MM.1S (cell line): ENCODE measurements around the gene PLCH2.

Experiments
- DNase-seq: peaks from one replicate; pipeline ENCODE4 v3.0.0-alpha.2; 2015
- H2AFZ ChIP-seq: fragments of 300-600 bp; sonication (generic); 2 replicates; pipeline ENCODE4 v1.6.0; 2016; ENCODE audit warnings: antibody characterized with exemption, low read length
- H3F3A ChIP-seq: fragments of 300-600 bp; sonication (generic); 2 replicates; pipeline ENCODE4 v1.6.1; 2016; ENCODE audit warnings: mild to moderate bottlenecking, antibody characterized with exemption, low read length, moderate library complexity, mixed read lengths; ENCODE audit not compliant: insufficient read depth
- H3K27ac ChIP-seq: fragments of 300-600 bp; sonication (generic); 2 replicates; pipeline ENCODE4 v1.5.1; 2016; ENCODE audit warnings: mild to moderate bottlenecking, low read length
- H3K27me3 ChIP-seq: fragments of 300-600 bp; sonication (generic); replicated peaks from 2 replicates; pipeline ENCODE4 v1.6.0; 2016; ENCODE audit warnings: low read length; ENCODE audit not compliant: insufficient read depth
- H3K36me3 ChIP-seq: fragments of 300-600 bp; sonication (generic); replicated peaks from 2 replicates; pipeline ENCODE4 v1.6.1; 2016; ENCODE audit warnings: mild to moderate bottlenecking, low read length, mixed read lengths; ENCODE audit not compliant: insufficient read depth
- H3K4me1 ChIP-seq: fragments of 300-600 bp; sonication (generic); 2 replicates; pipeline ENCODE4 v1.6.1; 2016; ENCODE audit warnings: low read length, mixed read lengths
- H3K4me2 ChIP-seq: fragments of 300-600 bp; sonication (generic); 2 replicates; pipeline ENCODE4 v1.6.0; 2016; ENCODE audit warnings: low read depth, low read length
- H3K4me3 ChIP-seq: fragments of 300-600 bp; sonication (generic); 2 replicates; pipeline ENCODE4 v1.5.1; 2016; ENCODE audit warnings: low read length, mixed read lengths
- H3K79me2 ChIP-seq: fragments of 300-600 bp; sonication (generic); 2 replicates; pipeline ENCODE4 v1.6.1; 2016; ENCODE audit warnings: mixed run types, low read length, mixed read lengths
- H3K9ac ChIP-seq: fragments of 300-600 bp; sonication (generic); 2 replicates; pipeline ENCODE4 v1.6.1; 2016; ENCODE audit warnings: low read length, mixed read lengths
- H3K9me2 ChIP-seq: fragments of 300-600 bp; sonication (generic); replicated peaks from 2 replicates; pipeline ENCODE4 v1.6.1; 2016; ENCODE audit warnings: mild to moderate bottlenecking, low read length, mixed read lengths; ENCODE audit not compliant: insufficient read depth
- H3K9me3 ChIP-seq: fragments of 300-600 bp; sonication (generic); replicated peaks from 2 replicates; pipeline ENCODE4 v1.6.1; 2016; ENCODE audit warnings: mild to moderate bottlenecking, low read length, mixed read lengths; ENCODE audit not compliant: insufficient read depth
- H4K20me1 ChIP-seq: fragments of 300-600 bp; sonication (generic); 2 replicates; pipeline ENCODE4 v1.6.1; 2016; ENCODE audit warnings: mild to moderate bottlenecking, low read length, moderate library complexity, mixed read lengths; ENCODE audit not compliant: insufficient read depth
- EZH2 ChIP-seq: fragments of 300-600 bp; sonication (generic); optimal IDR thresholded peaks from 2 replicates; pipeline ENCODE3; 2017; ENCODE audit warnings: low read depth, mild to moderate bottlenecking, antibody characterized with exemption, low read length, mixed read lengths
- EZH2phosphoT487 ChIP-seq: fragments of 300-600 bp; sonication (generic); IDR thresholded peaks from 2 replicates; pipeline ENCODE4 v1.6.1; 2018; ENCODE audit warnings: antibody characterized with exemption, low read length
- TF ChIP-seq, protein P1 (sequence below): fragments of 300-600 bp; sonication (generic); IDR thresholded peaks from 2 replicates; pipeline ENCODE4 v1.5.1; 2016; ENCODE audit warnings: antibody characterized with exemption, low read length, mixed read lengths

Gene PLCH2

DNA sequence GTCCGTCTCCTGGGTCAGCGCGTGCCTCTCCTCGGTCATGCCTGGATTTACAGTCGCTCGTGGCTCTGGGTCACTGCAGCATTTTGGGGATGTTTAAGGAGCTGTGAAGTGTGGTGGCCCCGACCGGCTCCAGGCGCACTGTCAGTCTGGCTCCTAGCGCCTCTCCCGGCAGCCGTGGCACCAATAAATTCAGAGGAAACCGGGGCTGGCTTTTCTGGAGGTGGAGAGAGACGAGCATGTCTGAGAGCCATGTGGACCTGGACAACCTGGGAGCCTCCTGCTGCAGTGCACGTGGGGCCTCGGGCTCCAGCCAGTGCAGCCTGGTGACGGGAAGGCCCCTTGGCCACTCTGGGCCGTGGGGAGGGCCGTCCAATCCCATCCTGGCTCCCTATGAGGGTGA lies 17.1 kb downstream of the PLCH2 start:
- H4K20me1 ChIP-seq, result no peaks in the 10 kb centered on the region
- TF ChIP-seq, protein P1, sequence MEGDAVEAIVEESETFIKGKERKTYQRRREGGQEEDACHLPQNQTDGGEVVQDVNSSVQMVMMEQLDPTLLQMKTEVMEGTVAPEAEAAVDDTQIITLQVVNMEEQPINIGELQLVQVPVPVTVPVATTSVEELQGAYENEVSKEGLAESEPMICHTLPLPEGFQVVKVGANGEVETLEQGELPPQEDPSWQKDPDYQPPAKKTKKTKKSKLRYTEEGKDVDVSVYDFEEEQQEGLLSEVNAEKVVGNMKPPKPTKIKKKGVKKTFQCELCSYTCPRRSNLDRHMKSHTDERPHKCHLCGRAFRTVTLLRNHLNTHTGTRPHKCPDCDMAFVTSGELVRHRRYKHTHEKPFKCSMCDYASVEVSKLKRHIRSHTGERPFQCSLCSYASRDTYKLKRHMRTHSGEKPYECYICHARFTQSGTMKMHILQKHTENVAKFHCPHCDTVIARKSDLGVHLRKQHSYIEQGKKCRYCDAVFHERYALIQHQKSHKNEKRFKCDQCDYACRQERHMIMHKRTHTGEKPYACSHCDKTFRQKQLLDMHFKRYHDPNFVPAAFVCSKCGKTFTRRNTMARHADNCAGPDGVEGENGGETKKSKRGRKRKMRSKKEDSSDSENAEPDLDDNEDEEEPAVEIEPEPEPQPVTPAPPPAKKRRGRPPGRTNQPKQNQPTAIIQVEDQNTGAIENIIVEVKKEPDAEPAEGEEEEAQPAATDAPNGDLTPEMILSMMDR, result no peak
- TF ChIP-seq EZH2phosphoT487, result no peak
- TF ChIP-seq EZH2, result no peak
- DNase-seq, result no peak
- peaks cover 68% of the 10 kb centered on the region for H3K27me3 ChIP-seq
- H3F3A ChIP-seq, result no peaks in the 10 kb centered on the region
- no peaks in the 10 kb centered on the region for H3K36me3 ChIP-seq
- no peak overlapping the region for H2AFZ ChIP-seq
- H3K4me3 ChIP-seq, result no peak overlapping the region
- H3K4me1 ChIP-seq, result peaks cover 22% of the 10 kb centered on the region
- H3K79me2 ChIP-seq, result no peaks in the 10 kb centered on the region
- no peak overlapping the region for H3K9ac ChIP-seq
- no peaks in the 10 kb centered on the region for H3K9me3 ChIP-seq
- no peak overlapping the region for H3K27ac ChIP-seq
- H3K9me2 ChIP-seq, result no peaks in the 10 kb centered on the region
- no peak overlapping the region for H3K4me2 ChIP-seq

DNA sequence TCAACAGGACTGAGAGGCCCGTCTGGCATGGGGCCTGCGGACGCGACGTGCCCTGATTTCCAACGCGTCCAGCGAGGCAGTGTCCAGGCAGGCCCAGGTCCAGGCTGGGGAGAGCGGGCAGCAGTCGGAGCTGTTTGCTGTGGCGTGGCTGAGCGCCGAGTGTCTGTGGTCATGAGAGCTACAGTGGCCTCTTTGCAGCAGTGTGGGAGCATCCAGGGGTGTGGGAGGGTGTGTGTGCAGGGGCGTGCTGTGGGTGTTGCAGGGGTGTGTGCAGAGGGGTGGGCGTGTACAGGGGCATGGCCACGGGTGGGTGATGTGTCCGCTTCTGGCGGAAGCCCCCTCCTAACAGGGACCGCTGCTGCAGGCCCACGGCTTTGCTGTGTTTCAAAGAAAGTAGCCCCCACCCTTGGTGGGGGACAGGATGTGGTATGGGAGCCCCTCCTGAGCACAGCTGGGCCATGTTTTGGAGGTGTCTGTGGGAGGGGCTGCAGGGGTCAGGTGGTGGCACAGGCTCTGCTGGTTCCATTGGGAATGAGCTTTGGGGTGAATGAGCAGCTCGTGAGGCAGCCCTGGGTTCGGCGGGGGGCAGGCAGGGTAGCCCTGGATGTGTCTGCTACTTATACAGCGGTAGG lies 17.7 kb downstream of the PLCH2 start:
- H3K4me3 ChIP-seq, result no peak overlapping the region
- DNase-seq, result no peak
- no peak overlapping the region for H2AFZ ChIP-seq
- H3K9me3 ChIP-seq, result no peaks in the 10 kb centered on the region
- H3F3A ChIP-seq, result no peaks in the 10 kb centered on the region
- H3K9ac ChIP-seq, result no peak overlapping the region
- no peak overlapping the region for H3K27ac ChIP-seq
- no peaks in the 10 kb centered on the region for H3K36me3 ChIP-seq
- no peaks in the 10 kb centered on the region for H3K9me2 ChIP-seq
- peaks cover 22% of the 10 kb centered on the region for H3K4me1 ChIP-seq
- H4K20me1 ChIP-seq, result no peaks in the 10 kb centered on the region
- H3K27me3 ChIP-seq, result peaks cover 62% of the 10 kb centered on the region
- TF ChIP-seq, protein P1, result no peak
- TF ChIP-seq EZH2phosphoT487, result no peak
- no peak for TF ChIP-seq EZH2
- no peak overlapping the region for H3K4me2 ChIP-seq
- no peaks in the 10 kb centered on the region for H3K79me2 ChIP-seq

DNA sequence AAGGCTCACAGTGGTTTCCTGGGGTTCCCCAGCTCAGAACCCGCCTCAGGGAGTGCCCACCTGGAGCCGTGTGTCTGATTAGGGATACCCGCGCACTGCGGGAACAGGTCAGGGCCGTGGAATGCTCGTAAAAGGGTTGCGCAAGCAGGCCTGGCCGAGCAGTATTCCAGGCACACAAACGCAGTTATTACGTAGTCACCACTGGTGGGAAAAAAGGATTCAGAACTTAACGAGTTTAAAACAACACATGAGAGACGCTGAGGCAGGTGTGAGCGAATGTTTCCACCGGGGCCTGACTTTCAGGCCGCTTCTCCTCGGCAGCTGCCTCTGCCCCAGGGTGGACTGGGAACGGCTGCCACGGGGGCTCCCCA lies 18.2 kb downstream of the PLCH2 start:
- DNase-seq, result no peak
- Histone ChIP-seq H4K20me1 (no peaks in the 10 kb centered on the region), H3K4me3 (no peak overlapping the region)

More for the DNA sequence above, 18.2 kb downstream of the PLCH2 start:
- no peaks in the 10 kb centered on the region for H3K9me3 ChIP-seq
- H3K36me3 ChIP-seq, result no peaks in the 10 kb centered on the region
- H3F3A ChIP-seq, result no peaks in the 10 kb centered on the region
- no peak overlapping the region for H3K4me2 ChIP-seq
- TF ChIP-seq EZH2 (no peak), EZH2phosphoT487 (no peak)
- TF ChIP-seq, protein P1, result no peak
- H3K27me3 ChIP-seq, result peaks cover 57% of the 10 kb centered on the region
- no peak overlapping the region for H3K9ac ChIP-seq
- peaks cover 22% of the 10 kb centered on the region for H3K4me1 ChIP-seq
- no peaks in the 10 kb centered on the region for H3K9me2 ChIP-seq
- no peaks in the 10 kb centered on the region for H3K79me2 ChIP-seq
- no peak overlapping the region for H2AFZ ChIP-seq
- H3K27ac ChIP-seq, result no peak overlapping the region
